PC-9 (cell line): ENCODE results near the gene HIPK4. TPM values are rescaled to one million over a fixed set of nuclear protein-coding genes. Genes with fewer than 3 reads are reported as not detected.
A peak's percentile ranks its signal among the peaks of the same experiment; 100 is the strongest.

Source experiments
- BruUV-seq: library from RNA; stranded (reverse); fragments of 400-500 nt; replicated peaks from 2 replicates; lab custom pipeline; 2021; lab: Mats Ljungman, UMichigan
- CTCF ChIA-PET: fragments of 300-600 bp; sonication (Branson Sonifier 250); formaldehyde crosslinking; loops from one replicate; lab custom pipeline; 2022; ENCODE audit warnings: antibody characterized with exemption; lab: Charles Lee
- POLR2A ChIA-PET: fragments of 300-600 bp; sonication (Branson Sonifier 250); formaldehyde crosslinking; loops from one replicate; lab custom pipeline; 2022; ENCODE audit warnings: antibody characterized with exemption; ENCODE audit not compliant: unreplicated experiment; lab: Charles Lee
- DNase-seq, 2 experiments: peaks; one replicate each; pipeline versions ENCODE4 v3.0.0 to v3.0.0-alpha.2; 2015 to 2022; ENCODE audit warnings: mixed read lengths in 1 of 2
- H2AFZ ChIP-seq: fragments of 200-600 bp; sonication (generic); 2 replicates; pipeline ENCODE4 v1.8.1; 2017; ENCODE audit warnings: antibody characterized with exemption
- H3F3A ChIP-seq: fragments of 200-600 bp; sonication (generic); 2 replicates; pipeline ENCODE4 v1.8.1; 2017; ENCODE audit warnings: antibody characterized with exemption, mild to moderate bottlenecking, low read depth; ENCODE audit not compliant: insufficient read depth
- H3K27ac ChIP-seq: fragments of 200-600 bp; sonication (generic); 2 replicates; pipeline ENCODE4 v1.6.1; 2016; ENCODE audit warnings: mixed run types
- H3K27me3 ChIP-seq: fragments of 200-600 bp; sonication (generic); 2 replicates; pipeline ENCODE4 v1.6.1; 2016; ENCODE audit warnings: low read depth, mixed run types; ENCODE audit not compliant: insufficient read depth
- H3K36me3 ChIP-seq: fragments of 200-600 bp; sonication (generic); 2 replicates; pipeline ENCODE4 v1.6.1; 2016; ENCODE audit warnings: low read depth, mixed run types
- H3K4me1 ChIP-seq: fragments of 200-600 bp; sonication (generic); replicated peaks from 2 replicates; pipeline ENCODE4 v1.6.1; 2016; ENCODE audit warnings: mixed run types; ENCODE audit not compliant: insufficient read depth
- H3K4me2 ChIP-seq: fragments of 200-600 bp; sonication (generic); 2 replicates; pipeline ENCODE4 v1.6.1; 2017; ENCODE audit warnings: mixed run types
- H3K4me3 ChIP-seq: fragments of 200-600 bp; sonication (generic); 2 replicates; pipeline ENCODE4 v1.6.1; 2016; ENCODE audit warnings: mixed run types
- H3K79me2 ChIP-seq: fragments of 200-600 bp; sonication (generic); 2 replicates; pipeline ENCODE4 v1.6.1; 2017; ENCODE audit warnings: low read depth, mixed run types
- H3K9me2 ChIP-seq: fragments of 200-600 bp; sonication (generic); 2 replicates; pipeline ENCODE4 v1.8.1; 2017; ENCODE audit warnings: mild to moderate bottlenecking; ENCODE audit not compliant: insufficient read depth
- H3K9me3 ChIP-seq: fragments of 200-600 bp; sonication (generic); 2 replicates; pipeline ENCODE4 v1.8.1; 2016; ENCODE audit warnings: low read depth; ENCODE audit not compliant: insufficient read depth
- H4K20me1 ChIP-seq: fragments of 200-600 bp; sonication (generic); 2 replicates; pipeline ENCODE4 v1.8.1; 2017; ENCODE audit not compliant: insufficient read depth
- CTCF ChIP-seq: fragments of 200-600 bp; sonication (generic); conservative IDR thresholded peaks from 2 replicates; pipeline ENCODE4 v1.6.1; 2017; ENCODE audit warnings: mixed run types, antibody characterized with exemption, mild to moderate bottlenecking, moderate library complexity
- EZH2 ChIP-seq: fragments of 200-600 bp; sonication (generic); IDR thresholded peaks from 2 replicates; pipeline ENCODE4 v1.8.0; 2017; ENCODE audit warnings: antibody characterized with exemption, low read depth
- intact Hi-C: fragments of 100-400 bp; cut with micrococcal nuclease; formaldehyde crosslinking; loops from one replicate; pipeline ENCODE4 v1.10.0; 2022; ENCODE audit not compliant: unreplicated experiment
- total RNA-seq: library from RNA; stranded (reverse); gene quantifications from 2 replicates; pipeline ENCODE4 v1.2.3, GENCODE V29; 2021

HIPK4 gene
- total RNA-seq, 1 experiment from 2014 or later = 0.37 TPM

GRCh38 chr19:40422748-40423566 lies 33.0 kb upstream of the HIPK4 start:
- POLR2A ChIA-PET = interaction anchor here (0.7 kb wide), 1 partner anchor 28 kb away, joined by 6 read pairs; no protein-coding TSS in a partner anchor
- H3K4me3 ChIP-seq = no peak overlapping the region
- DNase-seq = no peak
- no peaks in the 10 kb centered on the region for H3K36me3 ChIP-seq
- no peaks in the 10 kb centered on the region for H3K9me2 ChIP-seq
- BruUV-seq = no TSS peak
- H2AFZ ChIP-seq = no peak overlapping the region
- H3F3A ChIP-seq = peaks cover 5% of the 10 kb centered on the region; the same call in 1 of the 2 replicates
- no peaks in the 10 kb centered on the region for H4K20me1 ChIP-seq
- H3K79me2 ChIP-seq = peaks cover 28% of the 10 kb centered on the region
- TF ChIP-seq EZH2 (no peak), CTCF (no peak)
- no peak overlapping the region for H3K4me2 ChIP-seq
- H3K4me1 ChIP-seq = peaks cover 12% of the 10 kb centered on the region
- CTCF ChIA-PET = interaction anchor here (0.6 kb wide), 1 partner anchor 26 kb away, joined by 3 read pairs; no protein-coding TSS in a partner anchor
- intact Hi-C loops = loop anchor here (10.0 kb wide), 1 partner anchor 102 kb away; no protein-coding TSS in a partner anchor
- no peaks in the 10 kb centered on the region for H3K9me3 ChIP-seq
- H3K27me3 ChIP-seq = no peaks in the 10 kb centered on the region
- no peak overlapping the region; the same call in 1 of the 2 replicates for H3K27ac ChIP-seq

- peak overlapping the region; percentile 98 for H3K4me2 ChIP-seq
- no peaks in the 10 kb centered on the region for H4K20me1 ChIP-seq
- H3K79me2 ChIP-seq = peaks cover 28% of the 10 kb centered on the region
- H3K27ac ChIP-seq = peak overlapping the region; percentile 89
- peak overlapping the region; percentile 70 for H3K4me3 ChIP-seq
- no peaks in the 10 kb centered on the region for H3K9me2 ChIP-seq
- H2AFZ ChIP-seq = no peak overlapping the region
- peaks cover 5% of the 10 kb centered on the region; the same call in 1 of the 2 replicates for H3F3A ChIP-seq
- no peaks in the 10 kb centered on the region for H3K9me3 ChIP-seq
- BruUV-seq = no TSS peak
- DNase-seq = no peak
- H3K36me3 ChIP-seq = no peaks in the 10 kb centered on the region
- intact Hi-C loops = loop anchor here (1.0 to 10.0 kb wide), 4 partner anchors 11 to 103 kb away; partner anchors contain the start of genes BLVRB and SERTAD3
- ChIA-PET POLR2A (interaction anchor here (0.7 kb wide), 2 partner anchors 29 to 117 kb away, joined by 4 to 6 read pairs; no protein-coding TSS in a partner anchor), CTCF (interaction anchor here (1.4 kb wide), 1 partner anchor 21 kb away, joined by 4 read pairs; no protein-coding TSS in a partner anchor)
- no peak for TF ChIP-seq CTCF
- no peak for TF ChIP-seq EZH2
- H3K4me1 ChIP-seq = peaks cover 12% of the 10 kb centered on the region
- H3K27me3 ChIP-seq = no peaks in the 10 kb centered on the region
Measured at GRCh38 chr19:40421993-40422747, 32.2 kb upstream of the HIPK4 start.
